Activated naive CD4-positive, alpha-beta T cell treated with anti-CD3 and anti-CD28 coated beads, Interleukin-2, amount 10 ng/mL, durations not matched to agents 7 days and 5 days (primary cell): ENCODE data around the gene VTN.
"Not testable (repeated sequence)": the region's sequence is repeated elsewhere in the genome, so short reads cannot be mapped to it uniquely, and the experiment has no call there.

Experiments used
- CTCF ChIA-PET: fragments of 350-600 bp; sonication (Branson Sonifier 250); formaldehyde crosslinking; loops from one replicate; lab custom pipeline; 2021; ENCODE audit warnings: antibody characterized with exemption; lab: Charles Lee
- DNase-seq: peaks from one replicate; pipeline ENCODE4 v3.0.0-alpha.2; 2020
- H3K27ac Mint-ChIP-seq: one replicate; pipeline ENCODE4 v1.8.0; 2021; ENCODE audit warnings: mild to moderate bottlenecking, moderate library complexity, mixed read lengths
- H3K27me3 Mint-ChIP-seq: one replicate; pipeline ENCODE4 v1.8.0; 2021; ENCODE audit warnings: mild to moderate bottlenecking, mixed read lengths
- H3K36me3 Mint-ChIP-seq: one replicate; pipeline ENCODE4 v1.8.0; 2021; ENCODE audit warnings: mixed read lengths
- H3K4me1 Mint-ChIP-seq: one replicate; pipeline ENCODE4 v1.8.0; 2021; ENCODE audit warnings: mixed read lengths
- H3K4me3 Mint-ChIP-seq: one replicate; pipeline ENCODE4 v1.8.0; 2021; ENCODE audit warnings: mild to moderate bottlenecking, moderate library complexity, mixed read lengths
- H3K9me3 Mint-ChIP-seq: one replicate; pipeline ENCODE4 v1.8.0; 2021; ENCODE audit warnings: mixed read lengths

VTN gene

GRCh38 chr17:28348979-28349378, 21.1 kb downstream of the VTN start:
- no peak overlapping the region for H3K4me3 Mint-ChIP-seq
- CTCF ChIA-PET = no interaction called here

GRCh38 chr17:28347261-28347891, 22.7 kb downstream of the VTN start:
- CTCF ChIA-PET = no interaction called here
- H3K4me3 Mint-ChIP-seq = no peak overlapping the region
- H3K4me1 Mint-ChIP-seq = peaks cover 2% of the 10 kb centered on the region

More at GRCh38 chr17:28348979-28349378, 21.1 kb downstream of the VTN start:
- Mint-ChIP-seq H3K9me3 (no peaks in the 10 kb centered on the region), H3K4me1 (no peaks in the 10 kb centered on the region), H3K27me3 (no peaks in the 10 kb centered on the region), H3K27ac (no peak overlapping the region), H3K36me3 (peaks cover 49% of the 10 kb centered on the region)
- DNase-seq = no peak

GRCh38 chr17:28346746-28347246, 23.3 kb downstream of the VTN start:
- CTCF ChIA-PET = interaction anchor here (0.8 kb wide), 1 partner anchor 11 kb away, joined by 3 read pairs; the partner anchor contains the start of gene TNFAIP1
- peaks cover 2% of the 10 kb centered on the region for H3K4me1 Mint-ChIP-seq
- no peak for DNase-seq
- no peak overlapping the region for H3K4me3 Mint-ChIP-seq
- no peaks in the 10 kb centered on the region for H3K9me3 Mint-ChIP-seq
- H3K36me3 Mint-ChIP-seq = peaks cover 47% of the 10 kb centered on the region
- no peak overlapping the region for H3K27ac Mint-ChIP-seq
- no peaks in the 10 kb centered on the region for H3K27me3 Mint-ChIP-seq

More at GRCh38 chr17:28347261-28347891, 22.7 kb downstream of the VTN start:
- no peaks in the 10 kb centered on the region for H3K9me3 Mint-ChIP-seq
- H3K27ac Mint-ChIP-seq = no peak overlapping the region
- H3K27me3 Mint-ChIP-seq = no peaks in the 10 kb centered on the region
- DNase-seq = no peak
- peaks cover 46% of the 10 kb centered on the region for H3K36me3 Mint-ChIP-seq

GRCh38 chr17:28346199-28346580, 23.9 kb downstream of the VTN start:
- no peaks in the 10 kb centered on the region for H3K9me3 Mint-ChIP-seq
- no peak for DNase-seq
- H3K4me1 Mint-ChIP-seq = peaks cover 2% of the 10 kb centered on the region
- no peaks in the 10 kb centered on the region for H3K27me3 Mint-ChIP-seq
- H3K4me3 Mint-ChIP-seq = no peak overlapping the region
- CTCF ChIA-PET = interaction anchor here (0.8 kb wide), 1 partner anchor 10 kb away, joined by 3 read pairs; the partner anchor contains the start of gene TNFAIP1
- no peak overlapping the region for H3K27ac Mint-ChIP-seq
- H3K36me3 Mint-ChIP-seq = peaks cover 43% of the 10 kb centered on the region

GRCh38 chr17:28345419-28346198, 24.5 kb downstream of the VTN start:
- Mint-ChIP-seq H3K36me3 (peaks cover 38% of the 10 kb centered on the region), H3K4me1 (peaks cover 2% of the 10 kb centered on the region), H3K27ac (no peak overlapping the region), H3K4me3 (no peak overlapping the region), H3K9me3 (no peaks in the 10 kb centered on the region), H3K27me3 (no peaks in the 10 kb centered on the region)
- no peak for DNase-seq
- CTCF ChIA-PET = interaction anchor here (0.8 kb wide), 1 partner anchor 10 kb away, joined by 3 read pairs; the partner anchor contains the start of gene TNFAIP1

- Mint-ChIP-seq H3K4me1 (peaks cover 2% of the 10 kb centered on the region), H3K27me3 (no peaks in the 10 kb centered on the region), H3K4me3 (no peak overlapping the region), H3K36me3 (peaks cover 36% of the 10 kb centered on the region), H3K9me3 (no peaks in the 10 kb centered on the region), H3K27ac (no peak overlapping the region)
- CTCF ChIA-PET = no interaction called here
- no peak for DNase-seq
These were observed 25.6 kb downstream of the VTN start for GRCh38 chr17:28344435-28344901.

- Mint-ChIP-seq H3K4me3 (no peak overlapping the region), H3K4me1 (peaks cover 4% of the 10 kb centered on the region), H3K9me3 (no peaks in the 10 kb centered on the region), H3K27me3 (no peaks in the 10 kb centered on the region), H3K27ac (no peak overlapping the region), H3K36me3 (peaks cover 38% of the 10 kb centered on the region)
- CTCF ChIA-PET = no interaction called here
- DNase-seq = no peak
These were observed 26.1 kb downstream of the VTN start for GRCh38 chr17:28344011-28344410.

GRCh38 chr17:28343491-28343932, 26.6 kb downstream of the VTN start:
- peaks cover 7% of the 10 kb centered on the region for H3K4me1 Mint-ChIP-seq
- no peaks in the 10 kb centered on the region for H3K9me3 Mint-ChIP-seq
- H3K4me3 Mint-ChIP-seq = no peak overlapping the region
- H3K36me3 Mint-ChIP-seq = peaks cover 34% of the 10 kb centered on the region
- H3K27ac Mint-ChIP-seq = peak overlapping the region; percentile 74
- no peaks in the 10 kb centered on the region for H3K27me3 Mint-ChIP-seq
- CTCF ChIA-PET = no interaction called here
- no peak for DNase-seq

- no peak for DNase-seq
- peaks cover 30% of the 10 kb centered on the region for H3K36me3 Mint-ChIP-seq
- H3K9me3 Mint-ChIP-seq = no peaks in the 10 kb centered on the region
- H3K27ac Mint-ChIP-seq = peak overlapping the region; percentile 3
- CTCF ChIA-PET = no interaction called here
- no peaks in the 10 kb centered on the region for H3K27me3 Mint-ChIP-seq
- H3K4me3 Mint-ChIP-seq = no peak overlapping the region
- peaks cover 18% of the 10 kb centered on the region for H3K4me1 Mint-ChIP-seq
These were observed 27.8 kb downstream of the VTN start for GRCh38 chr17:28342313-28342712.

GRCh38 chr17:28341516-28341915, 28.6 kb downstream of the VTN start:
- Mint-ChIP-seq H3K9me3 (no peaks in the 10 kb centered on the region), H3K4me3 (no peak overlapping the region), H3K27me3 (no peaks in the 10 kb centered on the region), H3K27ac (peak overlapping the region; percentile 55), H3K36me3 (peaks cover 26% of the 10 kb centered on the region), H3K4me1 (peaks cover 26% of the 10 kb centered on the region)
- CTCF ChIA-PET = no interaction called here
- DNase-seq = no peak

- Mint-ChIP-seq H3K4me1 (peaks cover 34% of the 10 kb centered on the region), H3K4me3 (no peak overlapping the region), H3K27ac (no peak overlapping the region), H3K36me3 (peaks cover 26% of the 10 kb centered on the region), H3K9me3 (no peaks in the 10 kb centered on the region), H3K27me3 (no peaks in the 10 kb centered on the region)
- DNase-seq = no peak
- CTCF ChIA-PET = no interaction called here
These were observed 29.7 kb downstream of the VTN start for GRCh38 chr17:28340374-28340773.

GRCh38 chr17:28339431-28339830, 30.7 kb downstream of the VTN start:
- Mint-ChIP-seq H3K27ac (no peak overlapping the region), H3K27me3 (no peaks in the 10 kb centered on the region), H3K4me1 (peaks cover 44% of the 10 kb centered on the region), H3K36me3 (peaks cover 23% of the 10 kb centered on the region), H3K4me3 (no peak overlapping the region), H3K9me3 (no peaks in the 10 kb centered on the region)
- DNase-seq = no peak
- CTCF ChIA-PET = no interaction called here

- CTCF ChIA-PET, H3K27me3 Mint-ChIP-seq, DNase-seq, H3K4me3 Mint-ChIP-seq, H3K9me3 Mint-ChIP-seq: not testable (repeated sequence)
- Mint-ChIP-seq H3K4me1 (peaks cover 50% of the 10 kb centered on the region), H3K27ac (peak overlapping the region; percentile 45), H3K36me3 (peaks cover 19% of the 10 kb centered on the region)
These were observed 31.3 kb downstream of the VTN start for GRCh38 chr17:28338769-28339212.

- Mint-ChIP-seq H3K4me3 (no peak overlapping the region), H3K27me3 (no peaks in the 10 kb centered on the region), H3K27ac (peak overlapping the region; percentile 45), H3K9me3 (no peaks in the 10 kb centered on the region), H3K36me3 (peaks cover 18% of the 10 kb centered on the region), H3K4me1 (peaks cover 51% of the 10 kb centered on the region)
- no peak for DNase-seq
- CTCF ChIA-PET = interaction anchor here (0.7 to 0.9 kb wide), 2 partner anchors 78 to 213 kb away, joined by 3 read pairs; no protein-coding TSS in a partner anchor
These were observed 31.9 kb downstream of the VTN start for GRCh38 chr17:28338056-28338768.
